Vagina (tissue), 2 donors: ENCODE results near the gene SERPINA9.

ENCODE experiments used
- CTCF ChIP-seq, 3 experiments: fragments of 450-650 bp in 2 of 3; fragments of 200-600 bp in 1 of 3; sonication (generic) in 1 of 3; IDR thresholded peaks; one replicate each; pipeline ENCODE4 v1.5.1; 2017 to 2019; ENCODE audit warnings: antibody characterized with exemption in 3 of 3, mild to moderate bottlenecking in 2 of 3, moderate library complexity in 2 of 3
- POLR2A ChIP-seq, 2 donors: fragments of 450-650 bp; IDR thresholded peaks; one replicate each; pipeline ENCODE4 v1.6.1; 2017; ENCODE audit warnings: antibody characterized with exemption in 2 of 2, mild to moderate bottlenecking in 2 of 2, moderate library complexity in 2 of 2
- POLR2AphosphoS5 ChIP-seq, 2 donors: sonication (generic); formaldehyde crosslinking; IDR thresholded peaks; one replicate each; pipeline ENCODE4 v1.9.0; 2017; ENCODE audit warnings: antibody characterized with exemption in 2 of 2, mild to moderate bottlenecking in 2 of 2, low read depth in 1 of 2; ENCODE audit not compliant: insufficient read depth in 1 of 2

GRCh38 chr14:94494085-94494484 lies 18.1 kb upstream of the SERPINA9 start:
- TF ChIP-seq CTCF (IDR thresholded peaks at IDR 0.05) (no peak), POLR2AphosphoS5 (IDR thresholded peaks at IDR 0.05; ENCODE audit: insufficient read depth in 1 of 2, low read depth in 1 of 2) (no peak), POLR2A (IDR thresholded peaks at IDR 0.05) (no peak)
